ENCODE results near the gene DERA. TPM values are rescaled to one million over a fixed set of nuclear protein-coding genes. Genes with fewer than 3 reads are reported as not detected.
"Not testable (repeated sequence)": the region's sequence is repeated elsewhere in the genome, so short reads cannot be mapped to it uniquely, and the experiment has no call there.

DERA gene
- total RNA-seq, 1 experiment from 2014 or later, result 40.8 TPM

- ChIA-PET CTCF (no interaction called here), POLR2A (no interaction called here)
- no peak overlapping the region for H3K27ac Mint-ChIP-seq (ENCODE audit: low read depth, unreplicated experiment)
- H3K4me1 Mint-ChIP-seq (ENCODE audit: insufficient read depth, unreplicated experiment), result no peaks in the 10 kb centered on the region
- no TSS peak for BruUV-seq (replicated peaks)
- peaks cover 9% of the 10 kb centered on the region for H3K36me3 Mint-ChIP-seq (ENCODE audit: insufficient read depth, unreplicated experiment)
- TF ChIP-seq, protein P1, sequence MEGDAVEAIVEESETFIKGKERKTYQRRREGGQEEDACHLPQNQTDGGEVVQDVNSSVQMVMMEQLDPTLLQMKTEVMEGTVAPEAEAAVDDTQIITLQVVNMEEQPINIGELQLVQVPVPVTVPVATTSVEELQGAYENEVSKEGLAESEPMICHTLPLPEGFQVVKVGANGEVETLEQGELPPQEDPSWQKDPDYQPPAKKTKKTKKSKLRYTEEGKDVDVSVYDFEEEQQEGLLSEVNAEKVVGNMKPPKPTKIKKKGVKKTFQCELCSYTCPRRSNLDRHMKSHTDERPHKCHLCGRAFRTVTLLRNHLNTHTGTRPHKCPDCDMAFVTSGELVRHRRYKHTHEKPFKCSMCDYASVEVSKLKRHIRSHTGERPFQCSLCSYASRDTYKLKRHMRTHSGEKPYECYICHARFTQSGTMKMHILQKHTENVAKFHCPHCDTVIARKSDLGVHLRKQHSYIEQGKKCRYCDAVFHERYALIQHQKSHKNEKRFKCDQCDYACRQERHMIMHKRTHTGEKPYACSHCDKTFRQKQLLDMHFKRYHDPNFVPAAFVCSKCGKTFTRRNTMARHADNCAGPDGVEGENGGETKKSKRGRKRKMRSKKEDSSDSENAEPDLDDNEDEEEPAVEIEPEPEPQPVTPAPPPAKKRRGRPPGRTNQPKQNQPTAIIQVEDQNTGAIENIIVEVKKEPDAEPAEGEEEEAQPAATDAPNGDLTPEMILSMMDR (IDR thresholded peaks at IDR 0.05; ENCODE audit: unreplicated experiment), result no peak
- H3K27me3 Mint-ChIP-seq (ENCODE audit: insufficient read depth, unreplicated experiment), result no peaks in the 10 kb centered on the region
- H3K9me3 Mint-ChIP-seq (ENCODE audit: unreplicated experiment), result peaks cover 7% of the 10 kb centered on the region
- intact Hi-C loops (cut with micrococcal nuclease), result no loop called here
- H3K4me3 Mint-ChIP-seq (ENCODE audit: unreplicated experiment), result no peak overlapping the region
- DNase-seq (ENCODE audit: unreplicated experiment), result no peak
These were observed 101.0 kb downstream of the DERA start for GRCh38 chr12:16012117-16012516.

DNA sequence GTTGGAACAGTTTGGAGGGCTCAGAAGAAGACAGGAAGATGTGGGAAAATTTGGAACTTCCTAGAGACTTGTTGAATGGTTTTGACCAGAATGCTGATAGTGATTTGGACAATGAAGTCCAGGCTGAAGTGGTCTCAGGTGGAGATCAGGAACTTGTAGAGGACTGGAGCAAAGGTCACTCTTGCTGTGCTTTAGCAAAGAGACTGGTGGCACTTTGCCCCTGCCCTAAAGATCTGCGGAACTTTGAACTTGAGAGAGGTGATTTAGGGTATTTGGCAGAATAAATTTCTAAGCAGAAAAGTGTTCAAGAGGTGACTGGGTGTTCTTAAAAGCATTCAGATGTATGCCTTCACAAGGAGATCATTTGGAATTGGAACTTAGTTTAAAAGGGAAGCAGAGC lies 102.6 kb downstream of the DERA start:
- CTCF ChIA-PET; H3K27ac Mint-ChIP-seq (ENCODE audit: low read depth, unreplicated experiment); BruUV-seq (replicated peaks); H3K36me3 Mint-ChIP-seq (ENCODE audit: insufficient read depth, unreplicated experiment); H3K27me3 Mint-ChIP-seq (ENCODE audit: insufficient read depth, unreplicated experiment); intact Hi-C loops (cut with micrococcal nuclease); DNase-seq (ENCODE audit: unreplicated experiment); H3K4me3 Mint-ChIP-seq (ENCODE audit: unreplicated experiment); H3K4me1 Mint-ChIP-seq (ENCODE audit: insufficient read depth, unreplicated experiment); H3K9me3 Mint-ChIP-seq (ENCODE audit: unreplicated experiment); POLR2A ChIA-PET: not testable (repeated sequence)

DNA sequence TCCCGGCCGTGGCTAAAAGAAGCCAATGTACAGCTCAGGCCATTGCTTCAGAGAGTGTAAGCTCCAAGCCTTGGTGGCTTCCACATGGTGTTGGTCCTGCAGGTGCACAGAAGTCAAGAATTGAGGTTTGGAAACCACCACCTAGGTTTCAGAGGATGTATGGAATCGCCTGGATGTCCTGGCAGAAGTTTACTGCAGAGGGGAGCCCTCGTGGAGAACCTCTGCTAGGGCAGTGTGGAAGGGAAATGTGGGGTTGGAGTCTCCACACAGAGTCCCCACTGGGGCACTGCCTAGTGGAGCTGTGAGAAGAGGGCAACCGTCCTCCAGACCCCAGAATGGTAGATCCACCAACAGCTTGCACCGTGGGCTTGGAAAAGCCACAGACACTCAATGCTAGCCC lies 103.3 kb downstream of the DERA start:
- H3K27ac Mint-ChIP-seq (ENCODE audit: low read depth, unreplicated experiment); H3K9me3 Mint-ChIP-seq (ENCODE audit: unreplicated experiment); H3K36me3 Mint-ChIP-seq (ENCODE audit: insufficient read depth, unreplicated experiment); intact Hi-C loops (cut with micrococcal nuclease); H3K27me3 Mint-ChIP-seq (ENCODE audit: insufficient read depth, unreplicated experiment); POLR2A ChIA-PET; H3K4me3 Mint-ChIP-seq (ENCODE audit: unreplicated experiment); BruUV-seq (replicated peaks); DNase-seq (ENCODE audit: unreplicated experiment); H3K4me1 Mint-ChIP-seq (ENCODE audit: insufficient read depth, unreplicated experiment): not testable (repeated sequence)
- CTCF ChIA-PET, result interaction anchor here (0.7 kb wide), 1 partner anchor 20 kb away, joined by 3 read pairs; no protein-coding TSS in a partner anchor

DNA sequence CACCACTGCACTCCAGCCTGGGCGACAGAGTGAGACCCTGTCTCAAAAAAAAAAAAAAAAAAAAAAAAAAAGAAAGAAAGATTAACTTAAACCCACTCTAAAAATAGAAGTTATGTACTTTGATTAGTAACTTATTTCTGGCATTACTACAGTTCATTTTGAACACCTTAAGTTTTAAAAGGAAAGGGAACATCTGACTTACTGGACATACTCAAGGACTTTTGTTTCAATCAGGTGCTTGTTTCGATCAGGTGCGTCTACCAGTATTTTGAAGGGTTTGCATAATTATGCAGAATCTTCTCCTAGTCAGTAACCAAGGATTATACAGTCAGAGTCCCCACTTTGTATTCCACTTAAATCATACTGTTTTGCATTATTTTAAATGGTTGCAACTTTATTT lies 105.6 kb downstream of the DERA start:
- BruUV-seq (replicated peaks), result no TSS peak
- Mint-ChIP-seq H3K27ac (ENCODE audit: low read depth, unreplicated experiment) (no peak overlapping the region), H3K36me3 (ENCODE audit: insufficient read depth, unreplicated experiment) (peaks cover 9% of the 10 kb centered on the region), H3K4me1 (ENCODE audit: insufficient read depth, unreplicated experiment) (no peaks in the 10 kb centered on the region), H3K4me3 (ENCODE audit: unreplicated experiment) (no peak overlapping the region), H3K27me3 (ENCODE audit: insufficient read depth, unreplicated experiment) (no peaks in the 10 kb centered on the region), H3K9me3 (ENCODE audit: unreplicated experiment) (peaks cover 21% of the 10 kb centered on the region)
- no peak for DNase-seq (ENCODE audit: unreplicated experiment)
- POLR2A ChIA-PET, result no interaction called here
- intact Hi-C loops (cut with micrococcal nuclease), result no loop called here
- CTCF ChIA-PET, result no interaction called here
- TF ChIP-seq, protein P1 (IDR thresholded peaks at IDR 0.05; ENCODE audit: unreplicated experiment), result no peak

DNA sequence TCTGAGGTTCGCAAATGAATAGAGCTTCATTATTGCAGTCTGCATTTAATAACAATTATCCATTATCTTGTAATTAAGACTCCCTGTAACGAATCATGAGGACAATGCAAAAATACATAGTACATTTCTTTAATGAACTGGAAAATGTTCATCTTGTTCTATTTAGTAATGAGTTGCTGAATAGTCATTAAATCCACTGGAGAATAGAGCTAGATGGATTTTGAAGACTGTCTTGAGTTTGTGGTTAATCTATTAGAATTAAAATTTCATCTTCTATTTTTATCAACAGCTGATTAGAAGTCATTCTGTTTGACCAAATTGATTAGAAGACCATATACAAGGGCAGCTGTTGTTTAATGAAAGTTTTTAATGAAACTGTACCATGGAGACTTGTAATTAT lies 107.2 kb downstream of the DERA start:
- H3K9me3 Mint-ChIP-seq (ENCODE audit: unreplicated experiment), result peaks cover 21% of the 10 kb centered on the region
- ChIA-PET CTCF (interaction anchor here (0.9 kb wide), 1 partner anchor 30 kb away, joined by 3 read pairs; no protein-coding TSS in a partner anchor), POLR2A (no interaction called here)
- DNase-seq (ENCODE audit: unreplicated experiment), result no peak
- H3K27me3 Mint-ChIP-seq (ENCODE audit: insufficient read depth, unreplicated experiment), result no peaks in the 10 kb centered on the region
- peaks cover 9% of the 10 kb centered on the region for H3K36me3 Mint-ChIP-seq (ENCODE audit: insufficient read depth, unreplicated experiment)
- intact Hi-C loops (cut with micrococcal nuclease), result no loop called here
- H3K27ac Mint-ChIP-seq (ENCODE audit: low read depth, unreplicated experiment), result no peak overlapping the region
- no peak overlapping the region for H3K4me3 Mint-ChIP-seq (ENCODE audit: unreplicated experiment)
- BruUV-seq (replicated peaks), result no TSS peak
- TF ChIP-seq, protein P1 (IDR thresholded peaks at IDR 0.05; ENCODE audit: unreplicated experiment), result no peak
- no peaks in the 10 kb centered on the region for H3K4me1 Mint-ChIP-seq (ENCODE audit: insufficient read depth, unreplicated experiment)

Measured in MCF 10A (cell line).